ENCODE measurements around the gene KRTAP10-7. TPM values are rescaled to one million over a fixed set of nuclear protein-coding genes. Genes with fewer than 3 reads are reported as not detected.

KRTAP10-7 gene
- total and polyA plus RNA-seq, 2 experiments from 2014 or later, result not detected

DNA sequence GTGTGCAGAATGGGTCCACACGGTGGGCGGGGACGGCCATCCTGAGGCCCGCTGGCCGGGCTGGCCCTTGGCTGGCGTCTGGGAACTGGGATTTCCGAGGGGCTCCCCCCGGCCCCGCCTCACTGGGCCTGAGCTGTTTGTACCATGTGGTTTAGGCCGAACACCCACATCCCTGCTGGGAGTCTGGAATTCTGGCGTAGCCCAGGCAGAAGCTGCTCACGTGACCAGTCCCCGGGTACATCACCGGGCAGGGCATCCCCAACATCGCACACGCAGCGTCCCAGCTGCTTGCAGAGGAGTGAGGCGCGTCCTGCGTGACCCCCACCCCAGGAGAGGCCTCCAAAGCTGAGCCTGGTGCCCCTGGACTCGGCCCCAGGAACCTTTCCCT lies 2.1 kb downstream of the KRTAP10-7 start (continued):
- TF ChIP-seq, protein P1, sequence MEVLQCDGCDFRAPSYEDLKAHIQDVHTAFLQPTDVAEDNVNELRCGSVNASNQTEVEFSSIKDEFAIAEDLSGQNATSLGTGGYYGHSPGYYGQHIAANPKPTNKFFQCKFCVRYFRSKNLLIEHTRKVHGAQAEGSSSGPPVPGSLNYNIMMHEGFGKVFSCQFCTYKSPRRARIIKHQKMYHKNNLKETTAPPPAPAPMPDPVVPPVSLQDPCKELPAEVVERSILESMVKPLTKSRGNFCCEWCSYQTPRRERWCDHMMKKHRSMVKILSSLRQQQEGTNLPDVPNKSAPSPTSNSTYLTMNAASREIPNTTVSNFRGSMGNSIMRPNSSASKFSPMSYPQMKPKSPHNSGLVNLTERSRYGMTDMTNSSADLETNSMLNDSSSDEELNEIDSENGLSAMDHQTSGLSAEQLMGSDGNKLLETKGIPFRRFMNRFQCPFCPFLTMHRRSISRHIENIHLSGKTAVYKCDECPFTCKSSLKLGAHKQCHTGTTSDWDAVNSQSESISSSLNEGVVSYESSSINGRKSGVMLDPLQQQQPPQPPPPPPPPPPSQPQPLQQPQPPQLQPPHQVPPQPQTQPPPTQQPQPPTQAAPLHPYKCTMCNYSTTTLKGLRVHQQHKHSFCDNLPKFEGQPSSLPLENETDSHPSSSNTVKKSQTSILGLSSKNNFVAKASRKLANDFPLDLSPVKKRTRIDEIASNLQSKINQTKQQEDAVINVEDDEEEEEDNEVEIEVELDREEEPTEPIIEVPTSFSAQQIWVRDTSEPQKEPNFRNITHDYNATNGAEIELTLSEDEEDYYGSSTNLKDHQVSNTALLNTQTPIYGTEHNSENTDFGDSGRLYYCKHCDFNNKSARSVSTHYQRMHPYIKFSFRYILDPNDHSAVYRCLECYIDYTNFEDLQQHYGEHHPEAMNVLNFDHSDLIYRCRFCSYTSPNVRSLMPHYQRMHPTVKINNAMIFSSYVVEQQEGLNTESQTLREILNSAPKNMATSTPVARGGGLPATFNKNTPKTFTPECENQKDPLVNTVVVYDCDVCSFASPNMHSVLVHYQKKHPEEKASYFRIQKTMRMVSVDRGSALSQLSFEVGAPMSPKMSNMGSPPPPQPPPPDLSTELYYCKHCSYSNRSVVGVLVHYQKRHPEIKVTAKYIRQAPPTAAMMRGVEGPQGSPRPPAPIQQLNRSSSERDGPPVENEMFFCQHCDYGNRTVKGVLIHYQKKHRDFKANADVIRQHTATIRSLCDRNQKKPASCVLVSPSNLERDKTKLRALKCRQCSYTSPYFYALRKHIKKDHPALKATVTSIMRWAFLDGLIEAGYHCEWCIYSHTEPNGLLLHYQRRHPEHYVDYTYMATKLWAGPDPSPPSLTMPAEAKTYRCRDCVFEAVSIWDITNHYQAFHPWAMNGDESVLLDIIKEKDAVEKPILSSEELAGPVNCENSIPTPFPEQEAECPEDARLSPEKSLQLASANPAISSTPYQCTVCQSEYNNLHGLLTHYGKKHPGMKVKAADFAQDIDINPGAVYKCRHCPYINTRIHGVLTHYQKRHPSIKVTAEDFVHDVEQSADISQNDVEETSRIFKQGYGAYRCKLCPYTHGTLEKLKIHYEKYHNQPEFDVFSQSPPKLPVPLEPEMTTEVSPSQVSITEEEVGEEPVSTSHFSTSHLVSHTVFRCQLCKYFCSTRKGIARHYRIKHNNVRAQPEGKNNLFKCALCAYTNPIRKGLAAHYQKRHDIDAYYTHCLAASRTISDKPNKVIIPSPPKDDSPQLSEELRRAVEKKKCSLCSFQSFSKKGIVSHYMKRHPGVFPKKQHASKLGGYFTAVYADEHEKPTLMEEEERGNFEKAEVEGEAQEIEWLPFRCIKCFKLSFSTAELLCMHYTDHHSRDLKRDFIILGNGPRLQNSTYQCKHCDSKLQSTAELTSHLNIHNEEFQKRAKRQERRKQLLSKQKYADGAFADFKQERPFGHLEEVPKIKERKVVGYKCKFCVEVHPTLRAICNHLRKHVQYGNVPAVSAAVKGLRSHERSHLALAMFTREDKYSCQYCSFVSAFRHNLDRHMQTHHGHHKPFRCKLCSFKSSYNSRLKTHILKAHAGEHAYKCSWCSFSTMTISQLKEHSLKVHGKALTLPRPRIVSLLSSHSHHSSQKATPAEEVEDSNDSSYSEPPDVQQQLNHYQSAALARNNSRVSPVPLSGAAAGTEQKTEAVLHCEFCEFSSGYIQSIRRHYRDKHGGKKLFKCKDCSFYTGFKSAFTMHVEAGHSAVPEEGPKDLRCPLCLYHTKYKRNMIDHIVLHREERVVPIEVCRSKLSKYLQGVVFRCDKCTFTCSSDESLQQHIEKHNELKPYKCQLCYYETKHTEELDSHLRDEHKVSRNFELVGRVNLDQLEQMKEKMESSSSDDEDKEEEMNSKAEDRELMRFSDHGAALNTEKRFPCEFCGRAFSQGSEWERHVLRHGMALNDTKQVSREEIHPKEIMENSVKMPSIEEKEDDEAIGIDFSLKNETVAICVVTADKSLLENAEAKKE (CRISPR knock-in tag; IDR thresholded peaks at IDR 0.05), result no peak
- no peak for TF ChIP-seq ZNF114 (CRISPR knock-in tag; IDR thresholded peaks at IDR 0.05)
- no peak for TF ChIP-seq EZH2phosphoT487 (IDR thresholded peaks at IDR 0.05; ENCODE audit: unreplicated experiment)
- TF ChIP-seq CREB1 (CRISPR knock-in tag; IDR thresholded peaks at IDR 0.05; ENCODE audit: low read depth), result no peak
- TF ChIP-seq CTCF (conservative IDR thresholded peaks at IDR 0.05; ENCODE audit: low read depth in 2 of 2), result no peak
- no peak for TF ChIP-seq STAT1 (IDR thresholded peaks at IDR 0.05; ENCODE audit: unreplicated experiment)
- no peak for TF ChIP-seq ETS1 (IDR thresholded peaks at IDR 0.05)
